ENCODE data around the gene FOXO1.

Gene FOXO1

DNA sequence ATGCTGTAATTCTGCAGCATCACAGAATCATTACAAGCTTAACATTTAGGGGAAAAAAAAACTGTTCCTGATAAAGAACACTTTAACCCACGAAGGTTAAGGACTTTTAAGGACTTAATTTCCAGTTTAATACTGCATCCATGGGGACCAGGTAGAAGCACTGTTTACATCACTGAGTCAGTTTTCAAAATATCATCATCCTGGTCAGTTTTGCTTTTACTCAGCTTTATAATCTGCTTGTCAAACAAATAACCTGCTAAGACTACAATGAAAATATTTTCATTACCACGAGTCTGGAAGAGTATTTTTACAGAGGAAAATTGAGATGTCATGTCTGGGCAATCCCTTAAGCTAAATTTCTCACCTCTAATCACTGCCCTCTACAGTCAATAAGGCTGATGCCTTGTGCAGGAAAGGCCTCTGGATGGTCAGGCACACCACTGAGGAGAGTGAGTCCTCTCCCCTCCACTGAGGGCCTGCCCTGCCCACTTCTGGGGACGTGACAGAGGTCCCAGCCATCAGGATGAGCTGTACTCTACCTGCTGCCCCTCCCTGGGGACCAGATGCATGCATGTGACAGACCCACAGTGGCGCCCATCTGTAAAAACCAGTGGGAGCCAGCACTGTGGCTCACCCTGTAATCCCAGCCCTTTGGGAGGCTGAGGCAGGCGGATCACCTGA is 31.0 kb downstream of the FOXO1 start:
- DNase-seq: no peak

DNA sequence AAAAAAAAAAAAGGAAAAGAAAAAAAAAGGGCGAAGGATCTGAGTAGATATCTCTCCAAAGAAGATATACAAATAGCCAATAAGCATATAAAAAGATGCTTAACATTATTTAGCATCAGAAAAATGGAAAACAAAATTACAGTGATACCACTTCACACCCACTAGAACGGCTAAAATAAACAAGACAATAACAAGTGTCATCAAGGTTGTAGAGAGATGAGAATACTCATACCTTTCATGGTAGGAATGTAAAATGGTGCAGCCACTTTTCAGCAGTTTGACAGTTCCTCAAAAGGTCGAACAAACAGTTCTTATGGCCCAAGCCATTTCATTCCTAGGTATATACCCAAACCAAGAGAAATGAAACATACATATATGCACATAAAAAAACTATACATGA is 33.5 kb downstream of the FOXO1 start:
- no peak for DNase-seq

DNA sequence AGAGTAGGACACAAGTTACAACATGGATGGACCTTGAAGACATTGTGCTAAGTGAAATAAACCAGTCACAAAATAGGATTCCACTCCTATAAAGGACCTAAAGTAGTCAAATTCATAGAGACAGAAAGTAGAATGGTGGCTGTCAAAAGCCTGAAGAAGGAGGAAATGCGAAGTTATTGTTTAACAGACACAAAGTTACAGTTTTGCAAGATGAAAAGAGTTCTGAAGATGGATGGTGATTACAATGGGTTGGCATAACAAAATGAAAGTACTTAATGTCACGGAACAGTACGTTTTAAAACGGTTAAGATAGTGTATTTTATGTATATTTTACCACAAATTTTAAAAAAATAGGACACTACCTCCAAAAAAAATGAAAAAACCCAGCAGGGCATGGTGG is 34.8 kb downstream of the FOXO1 start:
- DNase-seq: peak in 1 of 5 donors; percentile 31

DNA sequence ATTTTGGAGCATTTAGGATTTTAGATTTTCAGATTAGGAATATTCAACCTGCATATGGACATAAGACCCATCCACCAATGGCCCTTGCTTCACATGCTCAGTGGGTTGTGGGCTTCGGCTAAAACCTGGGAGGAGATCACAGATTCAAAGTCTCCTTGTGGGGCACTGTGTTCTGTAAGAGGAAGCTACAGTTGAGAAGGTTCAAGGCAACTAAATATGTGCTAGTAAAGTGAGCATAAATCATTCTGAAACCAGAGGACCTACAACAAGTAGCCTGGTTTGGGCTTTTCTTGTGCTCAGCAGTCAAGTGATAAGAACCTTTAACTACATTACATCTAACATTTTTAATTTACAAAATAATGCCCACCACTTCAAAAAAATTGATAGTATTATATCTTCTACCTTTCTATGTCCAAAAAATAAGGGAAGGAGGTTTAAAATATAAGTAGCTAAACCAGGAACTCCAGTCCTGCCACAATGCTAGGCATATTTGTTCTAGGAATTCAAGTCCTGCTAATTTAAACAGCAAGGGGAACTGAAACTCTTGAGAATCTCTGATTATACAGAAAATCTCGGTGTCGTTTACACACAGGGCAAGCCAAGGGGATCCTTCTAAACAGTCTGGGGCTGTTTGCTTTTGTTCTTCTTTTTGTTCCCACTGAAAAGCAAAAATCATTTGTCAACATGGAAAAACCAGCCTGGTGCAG is 36.6 kb downstream of the FOXO1 start:
- peak in 1 of 5 donors; percentile 58 for DNase-seq

DNA sequence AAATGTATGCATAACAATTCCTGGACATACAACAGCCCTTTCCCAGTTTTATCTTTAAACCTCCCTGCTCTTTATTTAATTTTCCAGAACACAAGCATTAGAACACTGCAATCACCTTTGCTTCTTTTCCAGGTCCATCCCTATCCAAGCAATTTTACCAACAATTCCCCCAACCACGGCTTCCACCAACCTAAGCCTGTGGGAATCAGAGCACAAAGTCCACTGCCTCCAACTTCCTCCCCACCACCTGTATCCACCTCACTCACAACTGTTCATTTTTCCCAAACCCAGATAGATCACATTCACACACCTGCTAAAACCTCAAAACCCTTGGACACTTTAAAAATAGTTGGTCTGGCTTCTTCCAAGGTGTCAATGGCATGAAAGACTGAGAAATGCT is 39.5 kb downstream of the FOXO1 start:
- no peak for DNase-seq

DNA sequence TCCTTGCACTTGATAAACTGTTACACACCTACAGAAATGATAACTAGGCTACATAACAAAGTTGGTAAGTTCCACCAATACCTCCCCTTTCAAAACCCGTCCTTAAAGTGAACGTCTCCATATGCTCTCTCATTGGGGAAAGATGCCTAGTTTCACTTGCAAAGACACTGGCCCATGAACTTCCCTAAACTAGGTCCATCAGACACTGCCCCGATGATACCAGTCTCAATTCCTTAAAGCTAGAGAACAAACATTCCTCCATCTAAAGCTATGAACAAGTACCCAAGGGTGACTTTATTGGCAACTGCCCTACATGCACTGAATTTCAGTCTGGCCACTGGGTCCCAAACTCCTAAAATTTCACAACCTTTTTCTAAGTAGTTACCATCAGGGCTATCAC is 39.9 kb downstream of the FOXO1 start:
- no peak for DNase-seq

DNA sequence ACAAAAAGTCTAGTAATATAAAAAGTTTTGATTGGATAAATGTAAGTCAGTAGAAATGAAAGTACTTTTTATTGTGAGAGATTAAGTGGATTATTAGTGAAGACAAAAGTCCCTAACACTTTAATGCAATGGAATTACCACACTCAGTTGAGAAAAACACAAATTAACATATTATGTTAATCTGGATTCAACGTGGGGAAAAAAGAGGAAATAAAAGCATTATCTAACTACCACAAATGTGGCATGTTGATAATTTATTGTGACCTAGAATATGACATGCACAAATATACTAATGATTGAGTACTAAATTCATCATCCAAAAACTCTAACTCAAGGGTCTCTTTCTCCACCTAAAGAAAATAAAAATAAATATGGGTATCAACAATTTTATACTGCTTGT is 41.5 kb downstream of the FOXO1 start:
- DNase-seq: no peak

DNA sequence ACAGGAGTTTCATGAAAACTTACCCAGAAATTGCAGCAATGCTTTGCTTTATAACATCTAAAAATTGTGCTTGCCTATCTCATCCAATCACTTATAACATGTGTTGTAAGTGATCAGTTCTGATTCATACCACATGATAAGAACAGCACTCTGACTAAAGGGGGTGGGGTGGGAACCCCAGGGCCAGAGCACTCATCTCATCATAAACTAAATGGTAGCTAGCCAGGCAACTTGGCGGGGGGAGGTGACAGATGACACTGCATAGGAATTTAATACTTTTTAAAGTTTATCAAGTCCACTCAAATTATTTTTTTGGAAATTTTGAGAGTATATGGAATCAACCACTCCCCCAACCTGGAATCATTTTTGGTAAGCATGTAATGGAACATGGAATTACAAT is 42.1 kb downstream of the FOXO1 start:
- DNase-seq: no peak

DNA sequence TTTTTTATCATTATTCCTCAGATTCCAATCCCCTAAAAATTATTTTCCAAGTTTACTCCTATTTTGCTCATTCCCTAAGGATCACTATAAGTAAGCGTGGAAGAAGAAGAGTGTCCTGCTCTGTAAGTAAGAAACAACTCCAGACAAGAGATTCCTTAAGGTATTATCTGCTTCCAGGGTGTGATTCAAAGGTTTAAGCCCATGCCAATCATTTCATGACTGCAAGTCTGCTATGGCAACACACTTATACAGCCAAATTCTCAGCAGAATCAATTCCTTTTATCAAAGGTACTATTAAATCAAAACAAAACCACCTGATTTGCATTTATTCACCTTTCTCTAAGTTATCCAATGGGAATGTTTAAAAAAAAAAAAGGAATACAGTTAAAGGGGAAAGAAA is 43.7 kb downstream of the FOXO1 start:
- no peak for DNase-seq

DNA sequence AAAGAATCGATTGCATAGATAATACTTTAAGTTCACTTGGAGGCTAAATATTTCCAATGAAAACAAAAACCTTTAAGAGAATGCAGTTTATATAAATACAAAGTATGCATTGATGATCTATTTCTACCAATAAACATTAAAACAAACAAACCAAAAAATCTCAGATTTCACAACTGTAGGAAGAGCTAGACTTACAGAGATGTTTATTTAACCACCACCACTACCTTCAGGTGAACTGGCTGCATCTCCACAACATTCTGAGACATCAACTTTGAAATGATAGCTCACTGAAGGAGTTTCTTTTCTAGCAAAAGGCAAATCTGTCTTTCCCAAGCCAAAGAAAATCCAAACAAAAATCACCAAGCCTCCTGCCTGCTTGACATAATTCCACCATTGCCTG is 44.2 kb downstream of the FOXO1 start:
- no peak for DNase-seq

DNA sequence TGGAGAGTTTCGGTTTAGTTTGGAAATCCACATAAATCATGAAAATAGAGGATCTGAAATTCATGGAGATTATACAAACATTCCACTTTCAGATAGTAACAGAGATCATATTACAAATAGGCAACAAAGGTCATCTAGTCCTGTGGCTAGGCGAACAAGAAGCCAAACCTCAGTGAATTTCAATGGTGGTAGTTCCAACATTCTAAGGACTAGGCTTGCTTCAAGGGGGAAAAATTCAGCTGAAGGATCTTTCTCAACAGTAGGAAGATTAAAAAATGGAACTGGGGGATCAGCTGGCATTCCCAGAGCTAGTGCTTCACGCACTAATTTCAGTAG is 47.0 kb downstream of the FOXO1 start:
- no peak for DNase-seq

DNA sequence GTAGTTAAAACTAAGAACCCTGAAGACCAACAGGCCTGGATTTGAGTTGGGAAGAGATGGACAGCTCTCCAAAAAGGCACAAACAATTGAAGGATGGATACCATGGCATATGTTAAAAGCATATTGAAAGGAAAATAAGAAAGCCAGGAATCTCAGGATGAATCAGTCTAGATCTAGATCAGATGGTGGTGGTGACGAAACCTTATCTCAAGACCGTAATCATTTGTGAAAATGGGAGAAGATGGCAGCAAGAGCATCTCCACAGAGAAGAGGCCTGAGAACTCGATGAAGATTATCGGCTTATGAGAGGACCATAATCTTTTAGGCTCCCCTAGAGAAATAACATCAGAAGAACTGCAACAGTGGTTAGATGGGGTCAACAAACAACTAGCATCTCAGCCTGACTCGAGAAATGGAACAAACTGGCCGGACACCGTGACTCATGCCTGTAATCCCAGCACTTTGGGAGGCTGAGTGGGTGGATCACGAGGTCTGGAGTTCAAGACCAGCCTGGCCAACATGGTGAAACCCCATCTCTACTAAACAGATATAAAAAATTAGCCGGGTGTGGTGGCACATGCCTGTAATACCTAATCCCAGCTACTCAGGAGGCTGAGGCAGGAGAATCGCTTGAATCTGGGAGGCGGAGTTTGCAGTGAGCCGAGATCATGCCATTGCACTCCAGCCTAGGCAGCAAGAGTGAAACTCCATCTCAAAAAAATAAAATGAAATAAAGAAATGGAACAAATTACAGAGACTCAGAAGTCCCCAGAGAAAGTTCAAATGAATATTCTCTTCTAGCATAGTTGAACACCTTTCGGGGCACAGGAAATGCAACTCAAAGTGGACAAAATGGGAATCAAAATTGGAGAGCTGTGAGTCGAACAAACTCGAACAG is 47.6 kb downstream of the FOXO1 start:
- no peak for DNase-seq

DNA sequence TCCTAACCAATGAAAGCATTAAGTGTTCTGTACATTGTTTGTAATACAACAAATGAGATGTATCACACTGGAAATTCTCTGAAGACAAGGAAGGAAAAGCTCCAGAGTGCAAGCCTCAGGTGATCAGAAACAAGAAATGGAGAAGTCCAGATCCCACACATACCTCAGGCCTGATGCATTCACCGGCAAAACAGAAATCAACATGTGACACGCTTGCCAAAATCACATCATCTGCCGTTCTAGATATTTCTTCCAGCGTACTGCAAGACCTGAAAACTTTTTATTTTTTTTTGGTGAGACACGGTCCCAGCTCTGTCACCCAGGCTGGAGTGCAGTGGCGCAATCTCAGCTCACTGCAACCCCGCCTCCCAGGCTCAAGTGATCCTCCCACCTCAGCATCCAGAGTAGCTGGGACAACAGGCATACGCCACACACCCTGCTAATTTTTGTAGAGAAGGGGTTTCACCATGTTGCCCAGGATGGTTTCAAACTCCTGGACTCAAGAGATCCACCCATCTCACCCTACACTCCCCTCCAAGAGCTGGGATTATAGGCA is 48.6 kb downstream of the FOXO1 start:
- DNase-seq: no peak

DNA sequence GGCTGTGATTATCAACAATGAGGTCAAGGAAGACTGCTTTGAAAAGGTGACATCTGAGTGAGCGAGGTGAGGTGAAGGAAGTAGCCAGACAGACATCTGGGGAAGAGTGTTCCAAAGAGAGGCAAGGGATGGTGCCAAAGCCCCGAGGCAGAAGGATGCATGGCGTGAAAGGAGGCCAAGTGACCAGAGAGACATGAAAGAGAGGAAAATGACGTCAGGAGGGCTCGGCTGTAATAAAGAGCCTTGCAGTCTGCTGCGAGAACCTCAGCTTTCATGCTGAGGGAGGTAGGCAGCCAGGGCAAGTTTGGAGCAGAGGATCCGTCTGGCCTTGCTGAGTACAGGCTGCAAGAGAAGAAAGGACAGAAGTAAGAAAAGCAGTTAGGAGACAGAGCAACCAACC is 50.8 kb downstream of the FOXO1 start:
- DNase-seq: no peak

DNA sequence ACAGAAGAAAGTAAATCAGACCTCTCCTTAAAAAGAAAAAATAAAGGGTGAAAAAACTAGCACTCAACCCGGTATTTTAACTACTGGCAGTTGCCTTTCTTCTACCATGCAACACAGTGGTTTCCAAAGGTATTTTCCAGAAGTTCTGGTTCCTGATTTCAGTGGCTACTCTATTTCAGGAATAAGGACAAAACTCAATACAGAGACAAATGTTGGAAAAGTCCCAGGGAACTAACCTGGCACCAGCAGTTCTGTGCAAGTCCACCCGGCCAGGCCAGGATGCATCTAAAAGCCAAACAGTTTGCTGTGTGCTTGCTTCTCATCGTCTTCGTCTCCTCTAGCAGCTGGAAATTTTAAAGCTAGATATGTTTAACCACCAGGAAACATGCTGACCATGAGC is 52.5 kb downstream of the FOXO1 start:
- DNase-seq: no peak

DNA sequence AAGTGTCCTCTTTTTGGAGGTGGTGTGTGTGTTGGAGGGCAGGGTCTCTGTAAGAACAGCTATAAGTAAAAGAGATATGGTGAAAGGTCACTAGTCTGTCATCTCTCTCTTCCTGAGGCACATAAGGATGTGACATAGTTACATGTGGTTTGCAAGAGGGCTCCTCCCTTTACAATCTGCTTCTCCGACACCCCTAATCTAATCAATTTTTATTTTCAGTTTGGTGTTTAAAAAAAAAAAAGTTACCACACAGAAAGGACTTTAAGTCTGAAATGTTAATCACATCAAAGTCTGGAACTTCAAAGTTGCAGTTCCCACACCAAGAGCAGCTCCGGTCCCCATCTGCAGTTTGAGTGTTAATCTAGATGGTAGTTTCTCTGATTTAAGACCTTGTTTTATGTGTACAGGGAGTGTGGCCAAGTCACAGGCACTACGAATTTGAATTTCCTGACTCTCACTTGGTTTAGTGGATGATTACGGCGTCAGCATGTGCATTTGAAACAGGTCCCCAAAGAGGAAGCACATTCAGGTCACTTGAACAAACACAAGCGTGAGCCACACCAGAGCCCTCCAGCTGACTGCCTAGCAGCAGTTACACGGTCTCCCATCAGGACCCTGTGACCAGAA is 53.1 kb downstream of the FOXO1 start:
- peak in 4 of 5 donors; percentile 32 to 86 (median 41) for DNase-seq

DNA sequence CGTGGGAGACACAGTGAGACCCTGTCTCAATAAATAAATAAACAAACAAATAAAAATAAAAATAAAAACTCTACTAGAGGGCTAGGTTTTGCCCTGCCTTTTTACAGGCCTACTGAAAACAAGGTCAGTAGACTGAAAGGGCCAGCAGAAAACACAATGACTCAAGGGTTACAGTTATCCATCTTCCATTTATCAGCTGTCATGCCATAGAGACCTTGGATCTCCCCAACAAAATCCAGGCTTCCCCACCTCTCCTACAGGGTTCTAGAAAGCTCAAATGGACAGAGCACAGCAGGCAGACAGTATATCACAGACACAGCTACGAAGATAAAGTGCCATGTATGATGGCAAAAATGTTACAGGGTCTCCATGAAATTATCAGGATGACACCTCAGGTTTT is 54.4 kb downstream of the FOXO1 start:
- no peak for DNase-seq

DNA sequence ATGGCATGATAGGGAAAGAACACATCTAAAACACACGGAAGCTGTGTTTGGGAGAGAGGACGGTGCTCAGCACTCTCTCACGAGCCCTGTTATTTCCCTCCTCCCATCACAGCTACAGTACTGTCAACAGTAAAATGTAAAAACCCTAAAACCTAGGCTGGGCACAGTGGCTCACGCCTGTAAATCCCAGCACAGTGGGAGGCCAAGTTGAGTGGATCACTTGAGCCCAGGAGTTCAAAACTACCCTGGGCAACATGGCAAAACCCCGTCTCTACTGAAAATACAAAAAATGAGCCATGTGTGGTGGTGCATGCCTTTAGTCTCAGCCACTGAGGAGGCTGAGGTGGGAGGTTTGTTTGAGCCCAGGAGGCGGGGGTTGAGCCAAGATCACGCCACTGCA is 54.8 kb downstream of the FOXO1 start:
- no peak for DNase-seq

DNA sequence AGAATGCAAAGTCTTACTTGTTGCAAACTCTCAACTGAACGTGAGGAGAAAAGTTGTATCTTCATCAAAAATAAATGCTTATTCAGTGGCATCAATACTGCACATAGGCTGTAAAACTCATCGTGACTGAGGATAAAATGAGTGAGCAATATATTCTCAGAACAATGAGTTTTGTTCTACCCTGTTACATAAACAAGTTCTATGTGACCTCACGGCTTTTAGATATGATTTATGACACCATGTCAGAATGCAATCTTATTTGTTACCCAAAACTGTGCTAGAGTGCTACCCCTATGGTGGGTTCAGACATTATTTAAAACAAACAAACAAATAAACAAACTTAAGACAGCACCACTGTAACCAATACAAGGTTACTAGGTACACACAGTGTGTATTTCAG is 55.4 kb downstream of the FOXO1 start:
- no peak for DNase-seq

DNA sequence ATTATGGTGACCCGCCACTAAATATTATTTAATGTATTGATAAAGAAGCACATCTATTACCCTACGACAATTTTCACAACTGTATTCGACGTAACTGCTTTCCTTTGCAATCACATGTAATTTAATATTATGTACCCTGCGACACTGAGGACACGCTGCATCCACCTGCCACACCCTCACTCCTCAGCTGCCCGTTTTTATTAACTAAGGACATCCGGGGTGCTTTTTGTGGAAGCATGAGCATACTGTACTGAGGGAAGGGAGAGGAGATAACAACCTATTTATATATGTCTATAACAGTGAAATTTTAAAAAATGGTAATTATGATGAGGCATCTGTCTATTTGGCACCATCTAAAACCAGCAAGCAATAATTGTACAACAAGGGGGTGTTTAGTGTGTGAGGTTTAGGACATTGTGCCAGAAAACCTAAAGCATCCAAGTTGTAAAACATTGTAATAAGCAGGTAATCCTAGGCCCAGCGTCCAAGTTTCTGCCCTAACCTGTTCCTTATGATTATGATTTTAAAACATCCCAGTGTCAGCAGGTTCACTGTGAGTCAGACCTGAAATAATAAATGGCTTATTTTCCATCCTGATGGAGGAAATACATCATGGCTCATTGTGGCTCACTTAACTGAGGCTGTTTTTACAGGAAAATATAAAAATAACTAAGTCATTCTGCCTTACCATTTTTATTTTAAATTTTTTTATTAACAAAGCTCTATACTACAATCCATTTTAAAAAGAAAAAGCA is 56.3 kb downstream of the FOXO1 start:
- DNase-seq: no peak

DNA sequence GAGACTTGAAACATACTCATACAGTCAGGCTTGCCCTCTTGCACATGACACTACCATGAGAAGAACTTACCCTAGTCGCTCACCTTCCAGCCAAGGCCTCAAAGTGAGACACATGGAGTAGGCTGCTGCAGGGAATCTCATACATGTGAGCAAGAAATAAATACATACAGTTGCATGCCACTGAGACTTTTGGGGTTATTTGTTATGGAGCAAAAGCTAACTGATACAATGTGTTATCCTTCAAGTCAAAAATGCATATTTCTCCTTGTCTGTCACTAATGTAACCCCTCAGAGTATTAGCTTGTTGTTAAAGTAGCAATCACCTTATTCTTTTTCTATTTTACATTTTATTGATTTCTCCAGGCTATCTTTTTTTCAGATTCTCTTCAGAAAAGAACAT is 58.1 kb downstream of the FOXO1 start:
- no peak for DNase-seq

DNA sequence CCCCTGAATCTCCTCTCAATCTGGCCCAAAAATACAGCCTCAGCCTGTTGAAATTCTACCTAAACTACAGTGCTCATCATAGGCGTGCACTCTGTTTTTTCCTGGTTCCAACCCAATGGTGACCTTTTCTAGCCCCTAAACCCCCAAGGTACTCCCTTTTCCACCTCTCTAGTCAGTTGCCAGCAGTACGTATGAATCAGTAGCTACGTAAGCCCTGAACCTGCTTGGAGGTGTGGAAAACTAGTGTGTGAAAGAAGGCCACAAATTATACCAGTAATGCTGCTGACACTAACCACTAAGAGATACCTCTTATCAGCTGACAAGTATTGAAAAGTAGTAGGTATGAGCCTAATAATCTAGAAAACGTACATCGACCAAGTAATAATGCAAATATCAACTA is 60.9 kb downstream of the FOXO1 start:
- no peak for DNase-seq
